Tibial nerve (tissue), 4 donors: ENCODE results near the gene KCNQ1. TPM values are rescaled to one million over a fixed set of nuclear protein-coding genes. Genes with fewer than 3 reads are reported as not detected.
A peak's percentile ranks its signal among the peaks of the same experiment; 100 is the strongest.

Experiments used
- DNase-seq, 2 donors: peaks; one replicate each; pipeline ENCODE4 v3.0.0-alpha.2; 2019; ENCODE audit warnings: low spot score in 2 of 2
- H3K27ac ChIP-seq, 4 donors: fragments of 200-600 bp; sonication (generic) in 3 of 4; one replicate each; pipeline ENCODE4 v1.5.1; 2017 to 2019; ENCODE audit warnings: mild to moderate bottlenecking in 1 of 4
- H3K27me3 ChIP-seq, 2 donors: fragments of 200-600 bp; sonication (generic) in 1 of 2; one replicate each; pipeline versions ENCODE4 v1.5.1 to v1.6.0; 2017 to 2019
- H3K36me3 ChIP-seq, 3 donors: fragments of 200-600 bp; sonication (generic); one replicate each; pipeline ENCODE4 v1.5.1; 2018 to 2019
- H3K4me1 ChIP-seq, 4 donors: fragments of 200-600 bp; sonication (generic) in 3 of 4; one replicate each; pipeline ENCODE4 v1.5.1; 2017 to 2019
- H3K4me3 ChIP-seq, 4 donors: fragments of 200-600 bp; sonication (generic) in 3 of 4; one replicate each; pipeline ENCODE4 v1.5.1; 2017 to 2019; ENCODE audit warnings: mild to moderate bottlenecking in 1 of 4, moderate library complexity in 1 of 4
- H3K9me3 ChIP-seq, 4 donors: fragments of 200-600 bp; sonication (generic) in 3 of 4; one replicate each; pipeline ENCODE4 v1.5.1; 2017 to 2019
- CTCF ChIP-seq, 5 experiments: fragments of 200-600 bp in 3 of 5; fragments of 450-650 bp in 2 of 5; sonication (generic) in 3 of 5; IDR thresholded peaks; one replicate each; pipeline ENCODE4 v1.5.1; 2016 to 2019; ENCODE audit warnings: antibody characterized with exemption in 5 of 5, mild to moderate bottlenecking in 3 of 5, moderate library complexity in 2 of 5
- EP300 ChIP-seq, 2 donors: sonication (generic); formaldehyde crosslinking; IDR thresholded peaks; one replicate each; pipeline ENCODE4 v1.6.1; 2017; ENCODE audit warnings: antibody characterized with exemption in 2 of 2, mild to moderate bottlenecking in 1 of 2
- POLR2A ChIP-seq, 2 donors: fragments of 450-650 bp; IDR thresholded peaks; one replicate each; pipeline ENCODE4 v1.6.1; 2017; ENCODE audit warnings: antibody characterized with exemption in 2 of 2, mild to moderate bottlenecking in 2 of 2, moderate library complexity in 2 of 2
- WGBS, 2 donors: methylation state at CpG; one replicate each; pipeline ENCODE4 v1.1.5; 2018; 5-methylcytosine and 5-hydroxymethylcytosine counted together
- total RNA-seq, 4 donors: library from RNA; depleted of rRNA; stranded (reverse); fragments of >200 nt; gene quantifications; one replicate each; pipeline ENCODE4 v1.1.0, GENCODE V29; 2016

Gene KCNQ1
- total RNA-seq, 4 donors from 2014 or later: 3.5 to 11.4 (median 7.5) TPM

GRCh38 chr11:2522631-2523255 is 77.9 kb downstream of the KCNQ1 start:
- 85 to 86% methylated on average over 16 to 17 of the region's 17 CpGs for WGBS, 2 donors
- TF ChIP-seq POLR2A (IDR thresholded peaks at IDR 0.05) (no peak), CTCF (IDR thresholded peaks at IDR 0.05) (no peak), EP300 (IDR thresholded peaks at IDR 0.05) (no peak)
- Histone ChIP-seq H3K4me3 (no peak overlapping the region), H3K27me3 (no peaks in the 10 kb centered on the region), H3K4me1 (peaks cover 0 to 14% (median 4%) of the 10 kb centered on the region in 4 donors), H3K9me3 (no peaks in the 10 kb centered on the region), H3K36me3 (no peaks in the 10 kb centered on the region), H3K27ac (no peak overlapping the region)
- DNase-seq: peak in 1 of 2 donors; percentile 8

GRCh38 chr11:2523821-2524391 is 79.1 kb downstream of the KCNQ1 start:
- Histone ChIP-seq H3K4me1 (peaks cover 0 to 14% (median 4%) of the 10 kb centered on the region in 4 donors), H3K4me3 (no peak overlapping the region), H3K27me3 (no peaks in the 10 kb centered on the region), H3K9me3 (no peaks in the 10 kb centered on the region), H3K27ac (no peak overlapping the region), H3K36me3 (no peaks in the 10 kb centered on the region)
- DNase-seq: peak in 1 of 2 donors; percentile 7
- WGBS, 2 donors: 71 to 79% methylated on average over 14 to 18 of the region's 18 CpGs
- no peak for TF ChIP-seq POLR2A (IDR thresholded peaks at IDR 0.05)
- no peak for TF ChIP-seq EP300 (IDR thresholded peaks at IDR 0.05)

GRCh38 chr11:2524446-2525165 is 79.8 kb downstream of the KCNQ1 start:
- Histone ChIP-seq H3K36me3 (no peaks in the 10 kb centered on the region), H3K9me3 (no peaks in the 10 kb centered on the region), H3K4me3 (no peak overlapping the region), H3K4me1 (peaks cover 0 to 14% (median 4%) of the 10 kb centered on the region in 4 donors), H3K27ac (no peak overlapping the region), H3K27me3 (no peaks in the 10 kb centered on the region)
- TF ChIP-seq POLR2A (IDR thresholded peaks at IDR 0.05) (no peak), CTCF (IDR thresholded peaks at IDR 0.05) (no peak), EP300 (IDR thresholded peaks at IDR 0.05) (no peak)
- WGBS, 2 donors: 79 to 80% methylated on average over 15 of the region's 15 CpGs
- DNase-seq: peak in 1 of 2 donors; percentile 8

GRCh38 chr11:2525166-2525861 is 80.5 kb downstream of the KCNQ1 start:
- 75% methylated on average over 16 to 17 of the region's 17 CpGs for WGBS, 2 donors
- Histone ChIP-seq H3K27me3 (no peaks in the 10 kb centered on the region), H3K4me3 (no peak overlapping the region), H3K27ac (no peak overlapping the region), H3K36me3 (no peaks in the 10 kb centered on the region), H3K4me1 (peaks cover 0 to 14% (median 4%) of the 10 kb centered on the region in 4 donors), H3K9me3 (no peaks in the 10 kb centered on the region)
- DNase-seq: peak in 1 of 2 donors; percentile 9
- TF ChIP-seq POLR2A (IDR thresholded peaks at IDR 0.05) (no peak), EP300 (IDR thresholded peaks at IDR 0.05) (no peak), CTCF (IDR thresholded peaks at IDR 0.05) (no peak)

- no peaks in the 10 kb centered on the region for H3K36me3 ChIP-seq
- H3K27me3 ChIP-seq: no peaks in the 10 kb centered on the region
- H3K4me1 ChIP-seq: peaks cover 0 to 14% (median 4%) of the 10 kb centered on the region in 4 donors
- H3K27ac ChIP-seq: peak overlapping the region in 1 of 4 donors; percentile 66
- 79 to 84% methylated on average over 15 of the region's 15 CpGs for WGBS, 2 donors
- H3K4me3 ChIP-seq: peak overlapping the region in 1 of 4 donors; percentile 6
- TF ChIP-seq CTCF (IDR thresholded peaks at IDR 0.05): no peak
- no peak for TF ChIP-seq EP300 (IDR thresholded peaks at IDR 0.05)
- TF ChIP-seq POLR2A (IDR thresholded peaks at IDR 0.05): no peak
- no peaks in the 10 kb centered on the region for H3K9me3 ChIP-seq
- DNase-seq: peak in 1 of 2 donors; percentile 3
Observed at GRCh38 chr11:2525941-2526807, 81.4 kb downstream of the KCNQ1 start.
